GM11168 (cell line): ENCODE results near the gene OSBP2.

Source experiments
- in situ Hi-C: fragments of 300-500 bp; cut with MboI; formaldehyde crosslinking; loops from one replicate; pipeline ENCODE4 v1.12.0; 2022; ENCODE audit warnings: low sequenced_read_pairs; ENCODE audit not compliant: unreplicated experiment

OSBP2 gene

GRCh38 chr22:30864441-30865420 is 170.1 kb downstream of the OSBP2 start:
- in situ Hi-C loops = no loop called here

- in situ Hi-C loops = no loop called here
Measured at GRCh38 chr22:30865656-30866055, 171.0 kb downstream of the OSBP2 start.

- in situ Hi-C loops = no loop called here
Measured at GRCh38 chr22:30866216-30866615, 171.5 kb downstream of the OSBP2 start.

- in situ Hi-C loops = no loop called here
Measured at GRCh38 chr22:30866811-30867271, 172.2 kb downstream of the OSBP2 start.

- in situ Hi-C loops = no loop called here
Measured at GRCh38 chr22:30867746-30868662, 173.3 kb downstream of the OSBP2 start.

GRCh38 chr22:30868663-30869385 is 174.2 kb downstream of the OSBP2 start:
- in situ Hi-C loops = no loop called here

- in situ Hi-C loops = no loop called here
Measured at GRCh38 chr22:30869667-30870395, 175.2 kb downstream of the OSBP2 start.

GRCh38 chr22:30870451-30871345 is 176.0 kb downstream of the OSBP2 start:
- in situ Hi-C loops = no loop called here

GRCh38 chr22:30871391-30872284 is 177.0 kb downstream of the OSBP2 start:
- in situ Hi-C loops = no loop called here

GRCh38 chr22:30872285-30873041 is 177.8 kb downstream of the OSBP2 start:
- in situ Hi-C loops = no loop called here

- in situ Hi-C loops = no loop called here
Measured at GRCh38 chr22:30873086-30873650, 178.5 kb downstream of the OSBP2 start.

GRCh38 chr22:30873661-30874060 is 179.0 kb downstream of the OSBP2 start:
- in situ Hi-C loops = no loop called here

GRCh38 chr22:30874431-30875370 is 180.0 kb downstream of the OSBP2 start:
- in situ Hi-C loops = no loop called here

- in situ Hi-C loops = no loop called here
Measured at GRCh38 chr22:30875481-30876215, 181.0 kb downstream of the OSBP2 start.
